Keratinocyte (primary cell): ENCODE results near the gene PDE6A. TPM values are rescaled to one million over a fixed set of nuclear protein-coding genes. Genes with fewer than 3 reads are reported as not detected.

Experiments used
- DNase-seq: peaks from one replicate; pipeline ENCODE4 v3.0.0-alpha.2; 2011; ENCODE audit warnings: low read depth, missing footprints, low spot score
- FAIRE-seq: peaks from 2 replicates; lab custom pipeline; 2011; peaks lifted over from hg19 to GRCh38; lab: Jason Lieb, UNC
- H2AFZ ChIP-seq: 2 replicates; pipeline ENCODE4 v1.6.0; 2012; ENCODE audit warnings: low read length, control low read depth, inconsistent platforms; ENCODE audit not compliant: control insufficient read depth
- H3K27ac ChIP-seq: 2 replicates; pipeline ENCODE4 v1.5.1; 2011; ENCODE audit warnings: low read length; ENCODE audit not compliant: control insufficient read depth, insufficient read depth
- H3K27me3 ChIP-seq: 3 replicates; pipeline ENCODE4 v1.6.0; 2011; ENCODE audit warnings: low read length; ENCODE audit not compliant: control insufficient read depth, insufficient read depth; ENCODE audit errors: extremely low read depth
- H3K36me3 ChIP-seq, 2 experiments: 2 replicates in 1 of 2; 3 replicates in 1 of 2; pipeline ENCODE4 v1.5.1; 2011; ENCODE audit warnings: low read length in 2 of 2, mild to moderate bottlenecking in 1 of 2; ENCODE audit not compliant: control insufficient read depth in 2 of 2, insufficient read depth in 2 of 2; ENCODE audit errors: extremely low read depth in 1 of 2
- H3K4me1 ChIP-seq: 3 replicates; pipeline ENCODE4 v1.5.1; 2011; ENCODE audit warnings: low read length; ENCODE audit not compliant: control insufficient read depth, insufficient read depth; ENCODE audit errors: extremely low read depth
- H3K4me2 ChIP-seq: 3 replicates; pipeline ENCODE4 v1.6.0; 2011; ENCODE audit warnings: low read depth, low read length; ENCODE audit not compliant: control insufficient read depth, insufficient read depth; ENCODE audit errors: extremely low read depth
- H3K4me3 ChIP-seq, 3 experiments: fragments of 200-600 bp in 1 of 3; sonication (generic) in 1 of 3; 2 replicates in 2 of 3; 3 replicates in 1 of 3; pipeline ENCODE4 v1.5.1; 2011 to 2016; ENCODE audit warnings: low read length in 3 of 3, mild to moderate bottlenecking in 3 of 3, control low read depth in 2 of 3, inconsistent platforms in 1 of 3, low read depth in 1 of 3, mixed read lengths in 1 of 3, mixed run types in 1 of 3, moderate library complexity in 1 of 3; ENCODE audit not compliant: control insufficient read depth in 2 of 3, insufficient read depth in 2 of 3; ENCODE audit errors: extremely low read depth in 1 of 3
- H3K79me2 ChIP-seq: 2 replicates; pipeline ENCODE4 v1.6.0; 2012; ENCODE audit warnings: low read length; ENCODE audit not compliant: control insufficient read depth, insufficient read depth
- H3K9ac ChIP-seq: 3 replicates; pipeline ENCODE4 v1.6.0; 2011; ENCODE audit warnings: low read length; ENCODE audit not compliant: control insufficient read depth, insufficient read depth; ENCODE audit errors: extremely low read depth
- H3K9me1 ChIP-seq: 3 replicates; pipeline ENCODE4 v1.6.0; 2011; ENCODE audit warnings: low read length; ENCODE audit not compliant: control insufficient read depth, insufficient read depth; ENCODE audit errors: extremely low read depth
- H3K9me3 ChIP-seq: 2 replicates; pipeline ENCODE4 v1.5.1; 2012; ENCODE audit warnings: low read depth, low read length; ENCODE audit not compliant: control insufficient read depth
- H4K20me1 ChIP-seq: 3 replicates; pipeline ENCODE4 v1.6.0; 2011; ENCODE audit warnings: low read length; ENCODE audit not compliant: control insufficient read depth, insufficient read depth; ENCODE audit errors: extremely low read depth
- CTCF ChIP-seq, 3 experiments: IDR thresholded peaks in 1 of 3; conservative IDR thresholded peaks in 1 of 3; optimal IDR thresholded peaks in 1 of 3; 2 replicates in 2 of 3; 3 replicates in 1 of 3; pipeline versions ENCODE3 to v1.5.1; 2011; ENCODE audit warnings: low read length in 3 of 3, mild to moderate bottlenecking in 3 of 3, moderate library complexity in 2 of 3, control low read depth in 1 of 3, inconsistent platforms in 1 of 3; ENCODE audit not compliant: insufficient read depth in 2 of 3; ENCODE audit errors: extremely low read depth in 1 of 3
- EZH2 ChIP-seq: IDR thresholded peaks from one replicate; pipeline ENCODE4 v1.6.1; 2012; ENCODE audit warnings: inconsistent platforms, mild to moderate bottlenecking, low read length, moderate library complexity
- dilution Hi-C: fragments of 300-500 bp; cut with MboI; formaldehyde crosslinking; loops from one replicate; pipeline ENCODE4 v1.7.0; 2020; ENCODE audit warnings: low sequenced_read_pairs; ENCODE audit not compliant: extremely low pct_ligation_motif_present
- polyA plus RNA-seq, 5 experiments: library from polyadenylated mRNA; depleted of rRNA in 3 of 5; stranded (reverse) in 3 of 5; stranded (forward) in 1 of 5; unstranded in 1 of 5; fragments of >200 nt; gene quantifications; 1 replicate in 1 of 5; 2 replicates in 3 of 5; 3 replicates in 1 of 5; pipeline versions ENCODE4 v1.2.1 to v1.2.3, GENCODE V29; 2011 to 2012; ENCODE audit warnings: missing spikeins in 2 of 5, low read depth in 1 of 5, low replicate concordance in 1 of 5

Gene PDE6A
- polyA plus RNA-seq, 1 donor (not counting 4 experiments of a cell fraction or from before 2014, with no cell fraction given), result 0.03 TPM

GRCh38 chr5:149878371-149878770, 66.2 kb downstream of the PDE6A start:
- Histone ChIP-seq H3K4me2 (no peak overlapping the region), H2AFZ (no peak overlapping the region), H3K79me2 (no peaks in the 10 kb centered on the region), H3K9me1 (no peaks in the 10 kb centered on the region), H3K9me3 (peaks cover 2% of the 10 kb centered on the region), H3K4me1 (peaks cover 18% of the 10 kb centered on the region), H3K27me3 (no peaks in the 10 kb centered on the region), H3K36me3 (no peaks in the 10 kb centered on the region), H3K4me3 (no peak overlapping the region), H4K20me1 (no peaks in the 10 kb centered on the region), H3K9ac (no peak overlapping the region), H3K27ac (no peak overlapping the region)
- TF ChIP-seq EZH2 (no peak), CTCF (optimal IDR thresholded peaks at IDR 0.05 in 1 of 3, IDR thresholded peaks at IDR 0.05 in 1 of 3, conservative IDR thresholded peaks at IDR 0.05 in 1 of 3; ENCODE audit: extremely low read depth in 1 of 3, insufficient read depth in 2 of 3, low read length in 3 of 3) (no peak)
- dilution Hi-C loops, result no loop called here
- no peak for DNase-seq
- FAIRE-seq, result no peak

GRCh38 chr5:149873896-149874295, 70.7 kb downstream of the PDE6A start:
- H2AFZ ChIP-seq, result no peak overlapping the region
- FAIRE-seq, result no peak
- no peak overlapping the region for H3K27ac ChIP-seq
- dilution Hi-C loops, result loop anchor here (25.0 kb wide), 1 partner anchor 88 kb away; the partner anchor contains the start of gene SLC26A2
- no peaks in the 10 kb centered on the region for H4K20me1 ChIP-seq
- H3K4me1 ChIP-seq, result peaks cover 2% of the 10 kb centered on the region
- no peak overlapping the region for H3K9ac ChIP-seq
- H3K4me2 ChIP-seq, result no peak overlapping the region
- no peak overlapping the region for H3K4me3 ChIP-seq
- H3K27me3 ChIP-seq, result no peaks in the 10 kb centered on the region
- TF ChIP-seq CTCF (optimal IDR thresholded peaks at IDR 0.05 in 1 of 3, IDR thresholded peaks at IDR 0.05 in 1 of 3, conservative IDR thresholded peaks at IDR 0.05 in 1 of 3; ENCODE audit: extremely low read depth in 1 of 3, insufficient read depth in 2 of 3, low read length in 3 of 3) (no peak), EZH2 (no peak)
- no peak for DNase-seq
- no peaks in the 10 kb centered on the region for H3K36me3 ChIP-seq
- no peaks in the 10 kb centered on the region for H3K9me3 ChIP-seq
- H3K79me2 ChIP-seq, result no peaks in the 10 kb centered on the region
- H3K9me1 ChIP-seq, result no peaks in the 10 kb centered on the region
